Nephron progenitor cell (in vitro differentiated cells): Measurements from ENCODE around the gene IPO4.

Experiments used
- DNase-seq: peaks from one replicate; pipeline ENCODE4 v3.0.0; 2021
- H3K27ac Mint-ChIP-seq: 2 replicates; pipeline ENCODE4 v1.8.0; 2021; ENCODE audit warnings: mild to moderate bottlenecking, moderate library complexity, mixed read lengths
- H3K27me3 Mint-ChIP-seq: 2 replicates; pipeline ENCODE4 v1.8.0; 2021; ENCODE audit warnings: mild to moderate bottlenecking, low read depth, mixed read lengths; ENCODE audit not compliant: poor library complexity
- H3K36me3 Mint-ChIP-seq: 2 replicates; pipeline ENCODE4 v1.8.0; 2021; ENCODE audit warnings: low read depth, mixed read lengths
- H3K4me1 Mint-ChIP-seq: 2 replicates; pipeline ENCODE4 v1.8.0; 2021; ENCODE audit warnings: mixed read lengths
- H3K4me3 Mint-ChIP-seq: 2 replicates; pipeline ENCODE4 v1.8.0; 2021; ENCODE audit warnings: mild to moderate bottlenecking, moderate library complexity, mixed read lengths
- H3K9me3 Mint-ChIP-seq: 2 replicates; pipeline ENCODE4 v1.8.0; 2021; ENCODE audit warnings: mild to moderate bottlenecking, moderate library complexity, mixed read lengths
- TF ChIP-seq, protein P1 (sequence below): fragments of 200-600 bp; sonication (generic); IDR thresholded peaks from 2 replicates; pipeline ENCODE4 v1.5.0; 2021; ENCODE audit warnings: antibody characterized with exemption

Gene IPO4

DNA sequence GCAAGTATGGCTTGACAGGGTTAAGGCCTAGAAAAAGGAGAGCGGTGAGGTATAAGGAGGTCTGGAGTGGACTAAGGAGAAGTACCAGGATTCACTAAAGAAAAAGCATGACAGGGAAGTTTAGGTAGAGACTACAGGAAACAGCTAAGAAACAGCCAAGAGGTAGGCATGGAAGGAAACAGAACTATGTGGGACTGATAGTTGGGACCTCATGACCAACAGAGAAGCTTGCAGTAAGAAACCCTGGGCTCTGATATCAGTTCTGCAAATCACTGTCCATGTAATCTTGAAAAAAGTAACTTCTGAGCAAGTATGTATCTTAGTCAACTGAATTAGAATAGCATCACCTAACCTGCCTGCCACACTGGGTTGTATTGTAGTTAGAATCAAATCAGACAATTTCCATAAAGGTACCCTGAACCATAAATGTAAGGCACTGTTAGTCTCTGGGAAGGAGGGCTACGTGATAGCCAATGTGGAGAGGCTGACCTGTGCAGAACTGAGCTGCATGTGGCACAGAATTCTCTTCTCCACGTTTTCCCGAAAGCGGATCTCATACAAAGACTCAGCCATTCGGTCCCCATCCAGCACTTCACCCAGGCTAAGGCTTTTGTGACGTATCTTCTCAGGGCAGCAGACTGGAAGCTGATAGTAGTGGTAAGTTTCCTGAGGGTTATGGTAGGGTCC is 5.7 kb upstream of the IPO4 start:
- no peak overlapping the region for H3K27ac Mint-ChIP-seq
- TF ChIP-seq, protein P1, sequence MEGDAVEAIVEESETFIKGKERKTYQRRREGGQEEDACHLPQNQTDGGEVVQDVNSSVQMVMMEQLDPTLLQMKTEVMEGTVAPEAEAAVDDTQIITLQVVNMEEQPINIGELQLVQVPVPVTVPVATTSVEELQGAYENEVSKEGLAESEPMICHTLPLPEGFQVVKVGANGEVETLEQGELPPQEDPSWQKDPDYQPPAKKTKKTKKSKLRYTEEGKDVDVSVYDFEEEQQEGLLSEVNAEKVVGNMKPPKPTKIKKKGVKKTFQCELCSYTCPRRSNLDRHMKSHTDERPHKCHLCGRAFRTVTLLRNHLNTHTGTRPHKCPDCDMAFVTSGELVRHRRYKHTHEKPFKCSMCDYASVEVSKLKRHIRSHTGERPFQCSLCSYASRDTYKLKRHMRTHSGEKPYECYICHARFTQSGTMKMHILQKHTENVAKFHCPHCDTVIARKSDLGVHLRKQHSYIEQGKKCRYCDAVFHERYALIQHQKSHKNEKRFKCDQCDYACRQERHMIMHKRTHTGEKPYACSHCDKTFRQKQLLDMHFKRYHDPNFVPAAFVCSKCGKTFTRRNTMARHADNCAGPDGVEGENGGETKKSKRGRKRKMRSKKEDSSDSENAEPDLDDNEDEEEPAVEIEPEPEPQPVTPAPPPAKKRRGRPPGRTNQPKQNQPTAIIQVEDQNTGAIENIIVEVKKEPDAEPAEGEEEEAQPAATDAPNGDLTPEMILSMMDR: no peak
- H3K9me3 Mint-ChIP-seq: no peaks in the 10 kb centered on the region
- peaks cover 52% of the 10 kb centered on the region for H3K36me3 Mint-ChIP-seq
- H3K4me1 Mint-ChIP-seq: peaks cover 57% of the 10 kb centered on the region
- peak overlapping the region; percentile 94 for H3K4me3 Mint-ChIP-seq
- H3K27me3 Mint-ChIP-seq: peaks cover 4% of the 10 kb centered on the region
- no peak for DNase-seq

DNA sequence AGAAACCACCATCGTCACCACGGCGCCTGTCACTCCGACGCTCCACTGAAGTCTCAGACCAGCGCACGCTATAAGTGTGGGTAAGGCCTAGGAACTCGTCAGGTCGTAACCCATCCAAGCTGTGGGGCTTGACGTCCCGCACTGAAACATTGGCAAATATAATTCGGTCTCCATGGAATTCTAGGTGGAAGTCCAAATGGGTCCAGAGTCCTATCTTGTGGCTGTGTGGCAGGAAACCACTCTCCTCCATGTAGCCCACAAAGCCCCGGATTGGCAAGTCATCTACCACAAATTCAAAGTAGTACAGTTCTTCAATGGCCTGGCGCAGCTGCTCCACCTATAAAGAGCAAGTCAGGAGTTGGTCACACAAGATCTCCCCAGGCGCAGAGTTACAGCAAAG is 4.3 kb upstream of the IPO4 start:
- H3K27me3 Mint-ChIP-seq: peaks cover 5% of the 10 kb centered on the region

DNA sequence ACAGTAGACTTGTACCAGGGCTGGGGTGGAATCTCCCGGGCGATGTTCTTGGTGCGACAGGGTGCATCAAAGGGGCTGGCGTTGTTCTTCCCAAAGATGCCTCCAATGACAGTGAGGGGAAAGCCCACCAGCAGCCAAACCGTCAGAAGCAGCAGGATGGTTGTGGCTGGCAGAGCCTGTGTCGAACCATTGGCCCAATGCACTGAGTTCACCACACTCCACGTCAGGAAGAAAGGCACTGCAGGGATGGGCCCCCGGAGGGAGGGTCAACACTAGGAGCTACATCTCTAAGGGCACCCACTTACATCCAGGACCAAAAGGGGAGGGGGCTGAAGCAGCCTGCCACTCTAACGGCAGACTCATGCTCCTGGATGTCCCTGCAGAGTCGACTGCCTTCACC is 1.8 kb upstream of the IPO4 start:
- TF ChIP-seq, protein P1: no peak
- Mint-ChIP-seq H3K27me3 (peaks cover 10% of the 10 kb centered on the region), H3K9me3 (no peaks in the 10 kb centered on the region), H3K27ac (no peak overlapping the region), H3K4me3 (no peak overlapping the region), H3K36me3 (peaks cover 49% of the 10 kb centered on the region), H3K4me1 (peaks cover 57% of the 10 kb centered on the region)
- DNase-seq: no peak

More for the DNA sequence above, 4.3 kb upstream of the IPO4 start:
- H3K27ac Mint-ChIP-seq: peak overlapping the region; percentile 54
- H3K36me3 Mint-ChIP-seq: peaks cover 41% of the 10 kb centered on the region
- no peak overlapping the region for H3K4me3 Mint-ChIP-seq
- TF ChIP-seq, protein P1: no peak
- no peaks in the 10 kb centered on the region for H3K9me3 Mint-ChIP-seq
- H3K4me1 Mint-ChIP-seq: peaks cover 60% of the 10 kb centered on the region
- DNase-seq: no peak

DNA sequence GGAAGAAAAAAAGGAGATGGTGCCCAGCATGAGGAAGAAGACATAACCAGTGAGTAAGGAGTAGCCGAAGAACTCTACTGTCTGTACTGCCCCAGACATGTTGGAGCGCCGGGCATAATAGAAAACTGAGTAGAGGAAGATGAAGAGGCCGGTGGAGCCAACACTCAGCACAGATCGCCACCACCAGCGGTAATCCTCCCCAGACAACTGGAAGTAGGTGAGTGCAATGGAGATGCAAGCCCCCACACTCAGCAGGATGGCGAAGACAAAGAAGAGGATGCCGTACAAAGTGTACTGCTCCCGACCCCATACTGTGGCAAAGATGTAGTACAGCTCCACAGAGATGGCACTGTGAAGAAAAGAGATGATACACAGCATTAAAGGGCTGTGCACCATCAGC is 844 bp upstream of the IPO4 start:
- DNase-seq: no peak
- Mint-ChIP-seq H3K27ac (peak overlapping the region; percentile 7), H3K4me1 (peaks cover 51% of the 10 kb centered on the region), H3K9me3 (no peaks in the 10 kb centered on the region), H3K27me3 (peaks cover 10% of the 10 kb centered on the region), H3K36me3 (peaks cover 45% of the 10 kb centered on the region), H3K4me3 (peak overlapping the region; percentile 89)
- TF ChIP-seq, protein P1: no peak

DNA sequence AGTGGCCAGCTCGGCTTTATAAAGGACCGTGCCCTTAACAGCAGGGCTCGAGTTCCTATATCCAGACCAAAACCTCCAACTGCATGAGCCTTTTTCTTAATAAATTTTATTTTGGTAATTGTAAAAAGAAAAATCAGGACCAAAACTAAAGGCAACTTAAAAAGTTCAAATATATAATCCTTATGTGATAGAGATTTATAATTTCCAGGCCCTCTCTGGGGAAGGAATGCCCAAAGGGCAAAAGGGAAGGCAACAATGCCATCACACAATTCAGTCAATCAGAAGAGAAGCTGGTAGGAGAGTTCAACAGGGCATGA is 401 bp upstream of the IPO4 start:
- peak overlapping the region; percentile 7 for H3K27ac Mint-ChIP-seq
- no peaks in the 10 kb centered on the region for H3K9me3 Mint-ChIP-seq
- peaks cover 10% of the 10 kb centered on the region for H3K27me3 Mint-ChIP-seq
- H3K4me1 Mint-ChIP-seq: peaks cover 47% of the 10 kb centered on the region
- H3K4me3 Mint-ChIP-seq: peak overlapping the region; percentile 89
- H3K36me3 Mint-ChIP-seq: peaks cover 41% of the 10 kb centered on the region
- no peak for DNase-seq
- TF ChIP-seq, protein P1: no peak

DNA sequence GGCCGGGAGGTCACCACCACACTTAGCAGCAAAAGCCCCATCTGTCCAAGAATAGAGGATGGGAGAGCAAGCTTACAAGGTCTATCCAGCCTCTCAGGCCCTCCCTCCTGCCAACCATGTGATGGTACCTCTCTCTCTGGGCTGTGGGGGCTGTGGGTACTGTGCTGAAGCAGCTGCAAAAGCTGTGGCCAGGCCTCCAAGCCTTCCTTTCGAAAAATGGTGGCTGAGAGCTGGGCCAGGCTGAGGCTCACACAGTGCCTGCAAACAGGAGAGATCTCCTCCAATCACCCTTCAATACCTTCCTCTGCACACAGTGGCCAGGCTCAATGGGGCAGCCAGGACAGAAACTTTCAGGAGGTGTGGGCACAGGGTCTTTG is 1.1 kb downstream of the IPO4 start:
- DNase-seq: no peak
- TF ChIP-seq, protein P1: no peak
- peak overlapping the region; percentile 89 for H3K4me3 Mint-ChIP-seq
- H3K27ac Mint-ChIP-seq: peak overlapping the region; percentile 94
- peaks cover 31% of the 10 kb centered on the region for H3K36me3 Mint-ChIP-seq
- peaks cover 10% of the 10 kb centered on the region for H3K27me3 Mint-ChIP-seq
- H3K9me3 Mint-ChIP-seq: no peaks in the 10 kb centered on the region
- H3K4me1 Mint-ChIP-seq: peaks cover 40% of the 10 kb centered on the region
